Smooth muscle cell (in vitro differentiated cells): ENCODE data around the gene NAV2. TPM values are rescaled to one million over a fixed set of nuclear protein-coding genes. Genes with fewer than 3 reads are reported as not detected.

Experiments used
- DNase-seq: peaks from one replicate; lab custom pipeline; 2025; ENCODE audit not compliant: unreplicated experiment; lab: John Stamatoyannopoulos, UW
- H2AFZ ChIP-seq: fragments of 200-600 bp; sonication (generic); 2 replicates; pipeline ENCODE4 v1.6.0; 2016; ENCODE audit warnings: antibody characterized with exemption, low read depth, mild to moderate bottlenecking
- H3F3A ChIP-seq: fragments of 200-600 bp; sonication (generic); 2 replicates; pipeline ENCODE4 v1.6.0; 2017; ENCODE audit warnings: antibody characterized with exemption, low read depth
- H3K27ac ChIP-seq: fragments of 200-600 bp; sonication (generic); 2 replicates; pipeline ENCODE4 v1.5.1; 2016; ENCODE audit warnings: low read depth, mild to moderate bottlenecking
- H3K27me3 ChIP-seq: fragments of 200-600 bp; sonication (generic); 2 replicates; pipeline ENCODE4 v1.6.1; 2016; ENCODE audit warnings: low read depth, mild to moderate bottlenecking
- H3K36me3 ChIP-seq: fragments of 200-600 bp; sonication (generic); 2 replicates; pipeline ENCODE4 v1.5.1; 2016; ENCODE audit warnings: low read depth
- H3K4me1 ChIP-seq: fragments of 200-600 bp; sonication (generic); 2 replicates; pipeline ENCODE4 v1.5.1; 2016; ENCODE audit warnings: low read depth
- H3K4me2 ChIP-seq: fragments of 200-600 bp; sonication (generic); 2 replicates; pipeline ENCODE4 v1.6.0; 2016; ENCODE audit warnings: mild to moderate bottlenecking
- H3K4me3 ChIP-seq: fragments of 200-600 bp; sonication (generic); 2 replicates; pipeline ENCODE4 v1.5.1; 2016; ENCODE audit warnings: mild to moderate bottlenecking
- H3K79me2 ChIP-seq: fragments of 200-600 bp; sonication (generic); 2 replicates; pipeline ENCODE4 v1.6.0; 2016; ENCODE audit warnings: low read depth, mild to moderate bottlenecking
- H3K9ac ChIP-seq: fragments of 200-600 bp; sonication (generic); 2 replicates; pipeline ENCODE4 v1.6.0; 2016; ENCODE audit warnings: low read depth
- H3K9me3 ChIP-seq: fragments of 200-600 bp; sonication (generic); replicated peaks from 2 replicates; pipeline ENCODE4 v1.5.1; 2016; ENCODE audit warnings: low read depth
- H4K20me1 ChIP-seq: fragments of 200-600 bp; sonication (generic); 2 replicates; pipeline ENCODE4 v1.6.0; 2016; ENCODE audit warnings: low read depth
- WGBS: methylation state at CpG from one replicate; pipeline ENCODE4 v1.1.7; 2016; ENCODE audit warnings: low lambda C conversion rate; 5-methylcytosine and 5-hydroxymethylcytosine counted together
- polyA plus RNA-seq: library from polyadenylated mRNA; unstranded; fragments of >200 nt; fragmentation: Nextera tagmentation; extraction: Ambion mirVana; gene quantifications from 2 replicates; pipeline ENCODE4 v1.2.1, GENCODE V29; 2016
- total RNA-seq: library from RNA; depleted of rRNA; stranded (reverse); fragments of >200 nt; gene quantifications from 2 replicates; pipeline ENCODE4 v1.2.3, GENCODE V29; 2014
- TF ChIP-seq, protein P1 (sequence below): fragments of 200-600 bp; sonication (generic); IDR thresholded peaks from 2 replicates; pipeline ENCODE4 v1.5.1; 2017; ENCODE audit warnings: borderline replicate concordance, mild to moderate bottlenecking, antibody characterized with exemption; ENCODE audit not compliant: insufficient read depth, poor library complexity, severe bottlenecking

The NAV2 gene
- total and polyA plus RNA-seq, 2 experiments from 2014 or later = 14.1 to 67.5 TPM

DNA sequence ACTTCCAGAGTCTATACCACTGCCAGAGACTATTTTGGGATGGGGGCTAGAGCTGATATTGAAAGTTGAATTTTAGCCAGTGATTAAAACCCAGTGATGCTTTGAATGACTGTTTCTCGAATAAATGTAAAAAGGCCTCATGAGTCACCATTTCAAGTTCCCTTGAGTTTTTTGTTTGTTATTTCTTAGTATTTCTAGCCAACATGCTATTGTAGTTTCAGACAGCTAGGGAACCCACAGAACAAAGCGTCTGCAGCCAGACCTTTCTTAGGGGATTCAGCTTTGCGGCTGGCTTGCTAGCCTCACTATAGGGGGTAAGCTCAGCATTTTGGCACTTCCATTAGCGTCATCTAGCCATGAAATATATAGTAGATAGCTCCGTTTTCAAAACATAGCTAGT is 381.1 kb downstream of the NAV2 start:
- H3K4me2 ChIP-seq = no peak overlapping the region
- H3K9ac ChIP-seq = no peak overlapping the region
- no peaks in the 10 kb centered on the region for H3K79me2 ChIP-seq
- H3K9me3 ChIP-seq = no peaks in the 10 kb centered on the region
- no peak for DNase-seq
- peaks cover 15% of the 10 kb centered on the region for H3K4me1 ChIP-seq
- no peak overlapping the region for H2AFZ ChIP-seq
- whole genome bisulfite sequencing = 57% methylated on average over 5 of the region's 5 CpGs
- TF ChIP-seq, protein P1, sequence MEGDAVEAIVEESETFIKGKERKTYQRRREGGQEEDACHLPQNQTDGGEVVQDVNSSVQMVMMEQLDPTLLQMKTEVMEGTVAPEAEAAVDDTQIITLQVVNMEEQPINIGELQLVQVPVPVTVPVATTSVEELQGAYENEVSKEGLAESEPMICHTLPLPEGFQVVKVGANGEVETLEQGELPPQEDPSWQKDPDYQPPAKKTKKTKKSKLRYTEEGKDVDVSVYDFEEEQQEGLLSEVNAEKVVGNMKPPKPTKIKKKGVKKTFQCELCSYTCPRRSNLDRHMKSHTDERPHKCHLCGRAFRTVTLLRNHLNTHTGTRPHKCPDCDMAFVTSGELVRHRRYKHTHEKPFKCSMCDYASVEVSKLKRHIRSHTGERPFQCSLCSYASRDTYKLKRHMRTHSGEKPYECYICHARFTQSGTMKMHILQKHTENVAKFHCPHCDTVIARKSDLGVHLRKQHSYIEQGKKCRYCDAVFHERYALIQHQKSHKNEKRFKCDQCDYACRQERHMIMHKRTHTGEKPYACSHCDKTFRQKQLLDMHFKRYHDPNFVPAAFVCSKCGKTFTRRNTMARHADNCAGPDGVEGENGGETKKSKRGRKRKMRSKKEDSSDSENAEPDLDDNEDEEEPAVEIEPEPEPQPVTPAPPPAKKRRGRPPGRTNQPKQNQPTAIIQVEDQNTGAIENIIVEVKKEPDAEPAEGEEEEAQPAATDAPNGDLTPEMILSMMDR = no peak
- no peaks in the 10 kb centered on the region for H4K20me1 ChIP-seq
- H3K27ac ChIP-seq = no peak overlapping the region
- peaks cover 9% of the 10 kb centered on the region for H3K36me3 ChIP-seq
- H3K4me3 ChIP-seq = no peak overlapping the region
- H3F3A ChIP-seq = peaks cover 26% of the 10 kb centered on the region
- H3K27me3 ChIP-seq = no peaks in the 10 kb centered on the region

DNA sequence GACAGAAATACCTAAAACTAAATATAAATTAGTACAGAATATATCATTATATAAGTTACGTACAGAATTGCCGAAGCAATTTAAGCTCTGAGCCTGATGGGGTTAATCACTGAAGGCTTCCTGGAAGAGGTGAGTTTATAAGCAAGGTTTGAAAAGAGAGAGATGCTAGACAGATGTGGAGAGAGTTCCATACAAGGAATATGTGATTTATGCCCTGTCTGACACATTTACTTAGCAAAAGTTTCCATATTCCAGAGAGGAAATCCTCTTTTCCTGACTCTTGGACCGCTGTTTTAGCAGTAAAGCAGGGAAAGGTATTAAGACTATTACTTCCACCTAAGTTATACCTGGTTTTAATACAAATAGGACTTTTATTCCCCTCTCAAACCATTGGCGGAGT is 382.6 kb downstream of the NAV2 start:
- Histone ChIP-seq H2AFZ (no peak overlapping the region), H3K36me3 (peaks cover 9% of the 10 kb centered on the region), H3K4me1 (peaks cover 3% of the 10 kb centered on the region), H3K27ac (no peak overlapping the region), H3K27me3 (no peaks in the 10 kb centered on the region), H3K4me2 (no peak overlapping the region), H3F3A (peaks cover 26% of the 10 kb centered on the region), H4K20me1 (no peaks in the 10 kb centered on the region), H3K9me3 (no peaks in the 10 kb centered on the region), H3K9ac (no peak overlapping the region), H3K4me3 (no peak overlapping the region), H3K79me2 (no peaks in the 10 kb centered on the region)
- 95% methylated on average over 4 of the region's 4 CpGs for WGBS
- TF ChIP-seq, protein P1 = no peak
- no peak for DNase-seq

DNA sequence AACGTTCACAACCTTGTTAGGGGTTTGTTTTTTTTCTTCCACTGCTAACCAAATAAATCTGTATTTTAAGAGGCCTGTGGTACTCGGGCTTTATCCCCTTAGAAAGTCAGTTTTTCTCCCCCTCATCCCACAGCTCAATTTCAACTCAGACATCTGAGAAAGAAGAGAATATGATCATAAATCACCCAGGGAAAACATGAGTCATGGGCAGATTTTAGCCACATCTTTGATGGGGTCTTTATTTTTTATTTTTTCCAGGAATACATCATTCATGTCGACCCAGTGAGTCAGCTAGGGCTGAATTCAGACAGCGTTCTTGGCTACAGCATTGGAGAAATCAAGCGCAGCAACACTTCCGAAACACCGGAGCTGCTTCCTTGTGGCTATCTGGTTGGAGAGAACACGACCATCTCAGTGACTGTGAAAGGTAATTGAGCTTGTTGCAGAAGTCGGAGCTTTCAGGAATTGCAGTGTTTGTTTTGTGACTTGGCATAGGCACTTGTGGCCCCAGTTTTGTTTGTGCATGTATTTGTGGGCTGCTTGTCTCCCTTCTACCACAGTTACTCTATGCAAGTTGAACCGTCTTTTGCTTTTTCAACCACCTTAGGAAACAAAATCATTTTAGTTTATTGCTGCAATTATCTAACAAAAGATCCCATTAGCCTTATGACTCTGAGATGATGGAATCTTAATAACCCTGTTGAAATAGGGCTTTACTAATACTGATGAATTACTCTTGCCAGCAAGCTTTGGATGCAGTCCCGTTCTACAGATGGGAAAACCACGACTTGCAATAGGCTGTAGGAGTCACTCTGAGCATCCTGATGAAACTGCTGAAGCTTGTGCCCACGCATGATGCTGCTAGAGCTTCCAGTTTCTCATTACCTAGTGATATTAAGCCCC is 384.9 kb downstream of the NAV2 start:
- H3K27ac ChIP-seq = peak overlapping the region; percentile 87
- H3K4me3 ChIP-seq = no peak overlapping the region
- no peaks in the 10 kb centered on the region for H3K27me3 ChIP-seq
- no peaks in the 10 kb centered on the region for H3K4me1 ChIP-seq
- H2AFZ ChIP-seq = no peak overlapping the region
- H3K9me3 ChIP-seq = no peaks in the 10 kb centered on the region
- no peaks in the 10 kb centered on the region for H4K20me1 ChIP-seq
- peaks cover 3% of the 10 kb centered on the region for H3K79me2 ChIP-seq
- H3K9ac ChIP-seq = peak overlapping the region; percentile 56
- H3F3A ChIP-seq = peaks cover 26% of the 10 kb centered on the region
- H3K36me3 ChIP-seq = peaks cover 9% of the 10 kb centered on the region
- TF ChIP-seq, protein P1 = no peak
- DNase-seq = no peak
- H3K4me2 ChIP-seq = peak overlapping the region; percentile 32
- 32% methylated on average over 13 of the region's 13 CpGs for WGBS
